Breast epithelium (tissue), 3 donors: ENCODE data around the gene HNRNPUL2.
A peak's percentile ranks its signal among the peaks of the same experiment; 100 is the strongest.

Experiments used
- POLR2A ChIP-seq: fragments of 450-650 bp; IDR thresholded peaks from one replicate; pipeline ENCODE4 v1.6.1; 2016; ENCODE audit warnings: antibody characterized with exemption, mild to moderate bottlenecking, moderate library complexity
- POLR2AphosphoS5 ChIP-seq, 3 donors: sonication (generic); formaldehyde crosslinking; IDR thresholded peaks; one replicate each; pipeline ENCODE4 v1.6.1; 2017; ENCODE audit warnings: antibody characterized with exemption in 3 of 3
- TF ChIP-seq, protein P1 (sequence below), 3 donors: fragments of 450-650 bp; IDR thresholded peaks; one replicate each; pipeline ENCODE4 v1.5.1; 2016 to 2017; ENCODE audit warnings: antibody characterized with exemption in 3 of 3, mild to moderate bottlenecking in 3 of 3, moderate library complexity in 3 of 3

GRCh38 chr11:62770778-62771143, 43.5 kb upstream of the HNRNPUL2 start:
- TF ChIP-seq POLR2A = no peak
- TF ChIP-seq, protein P1, sequence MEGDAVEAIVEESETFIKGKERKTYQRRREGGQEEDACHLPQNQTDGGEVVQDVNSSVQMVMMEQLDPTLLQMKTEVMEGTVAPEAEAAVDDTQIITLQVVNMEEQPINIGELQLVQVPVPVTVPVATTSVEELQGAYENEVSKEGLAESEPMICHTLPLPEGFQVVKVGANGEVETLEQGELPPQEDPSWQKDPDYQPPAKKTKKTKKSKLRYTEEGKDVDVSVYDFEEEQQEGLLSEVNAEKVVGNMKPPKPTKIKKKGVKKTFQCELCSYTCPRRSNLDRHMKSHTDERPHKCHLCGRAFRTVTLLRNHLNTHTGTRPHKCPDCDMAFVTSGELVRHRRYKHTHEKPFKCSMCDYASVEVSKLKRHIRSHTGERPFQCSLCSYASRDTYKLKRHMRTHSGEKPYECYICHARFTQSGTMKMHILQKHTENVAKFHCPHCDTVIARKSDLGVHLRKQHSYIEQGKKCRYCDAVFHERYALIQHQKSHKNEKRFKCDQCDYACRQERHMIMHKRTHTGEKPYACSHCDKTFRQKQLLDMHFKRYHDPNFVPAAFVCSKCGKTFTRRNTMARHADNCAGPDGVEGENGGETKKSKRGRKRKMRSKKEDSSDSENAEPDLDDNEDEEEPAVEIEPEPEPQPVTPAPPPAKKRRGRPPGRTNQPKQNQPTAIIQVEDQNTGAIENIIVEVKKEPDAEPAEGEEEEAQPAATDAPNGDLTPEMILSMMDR (IDR thresholded peaks at IDR 0.05) = no peak
- TF ChIP-seq POLR2AphosphoS5 (IDR thresholded peaks at IDR 0.05) = peak in 1 of 3 donors; percentile 4
